GM19035 (cell line): ENCODE results near the gene REPS1.
"Not testable (repeated sequence)": the region's sequence is repeated elsewhere in the genome, so short reads cannot be mapped to it uniquely, and the experiment has no call there.

Experiments
- ATAC-seq: cut with Tn5 transposase; IDR thresholded peaks from one replicate; pipeline ENCODE4 v1.9.1; 2021; ENCODE audit not compliant: unreplicated experiment

REPS1 gene

GRCh38 chr6:138943089-138943625, 44.9 kb downstream of the REPS1 start:
- ATAC-seq = no peak

- ATAC-seq = not testable (repeated sequence)
Measured at GRCh38 chr6:138936873-138937272, 51.2 kb downstream of the REPS1 start.

- ATAC-seq = no peak
Measured at GRCh38 chr6:138931660-138932059, 56.4 kb downstream of the REPS1 start.

- ATAC-seq = no peak
Measured at GRCh38 chr6:138926579-138926978, 61.5 kb downstream of the REPS1 start.

- no peak for ATAC-seq
Measured at GRCh38 chr6:138925806-138926205, 62.2 kb downstream of the REPS1 start.

GRCh38 chr6:138923561-138923960, 64.5 kb downstream of the REPS1 start:
- ATAC-seq = no peak

GRCh38 chr6:138920906-138921305, 67.1 kb downstream of the REPS1 start:
- no peak for ATAC-seq

GRCh38 chr6:138914701-138915100, 73.4 kb downstream of the REPS1 start:
- ATAC-seq = no peak

GRCh38 chr6:138912308-138912707, 75.7 kb downstream of the REPS1 start:
- no peak for ATAC-seq

GRCh38 chr6:138909975-138910374, 78.1 kb downstream of the REPS1 start:
- no peak for ATAC-seq

- ATAC-seq = no peak
Measured at GRCh38 chr6:138909511-138909910, 78.5 kb downstream of the REPS1 start.

GRCh38 chr6:138907167-138907566, 80.9 kb downstream of the REPS1 start:
- no peak for ATAC-seq

GRCh38 chr6:138897031-138897430, 91.0 kb downstream of the REPS1 start:
- no peak for ATAC-seq

- no peak for ATAC-seq
Measured at GRCh38 chr6:138896104-138896756, 91.8 kb downstream of the REPS1 start.

- no peak for ATAC-seq
Measured at GRCh38 chr6:138891255-138891986, 96.6 kb downstream of the REPS1 start.

GRCh38 chr6:138885156-138885819, 102.8 kb downstream of the REPS1 start:
- ATAC-seq = no peak

- ATAC-seq = peak; percentile 70
Measured at GRCh38 chr6:138882369-138883017, 105.6 kb downstream of the REPS1 start.

GRCh38 chr6:138873191-138873590, 114.9 kb downstream of the REPS1 start:
- no peak for ATAC-seq

- ATAC-seq = no peak
Measured at GRCh38 chr6:138869398-138869797, 118.7 kb downstream of the REPS1 start.

GRCh38 chr6:138868181-138868580, 119.9 kb downstream of the REPS1 start:
- ATAC-seq = no peak

- ATAC-seq = no peak
Measured at GRCh38 chr6:138865480-138866109, 122.5 kb downstream of the REPS1 start.
